D721Med (cell line): Measurements from ENCODE around the gene RAD50.

ENCODE experiments used
- DNase-seq: peaks from one replicate; pipeline ENCODE4 v3.0.0; 2011; ENCODE audit warnings: low spot score; ENCODE audit not compliant: insufficient read length
- FAIRE-seq: peaks from 2 replicates; lab custom pipeline; 2011; peaks lifted over from hg19 to GRCh38; lab: Jason Lieb, UNC
- TF ChIP-seq, protein P1 (sequence below): IDR thresholded peaks from 2 replicates; pipeline ENCODE4 v1.5.1; 2012; ENCODE audit warnings: mild to moderate bottlenecking, control low read depth; ENCODE audit not compliant: insufficient read depth; ENCODE audit errors: missing control alignments

The RAD50 gene

DNA sequence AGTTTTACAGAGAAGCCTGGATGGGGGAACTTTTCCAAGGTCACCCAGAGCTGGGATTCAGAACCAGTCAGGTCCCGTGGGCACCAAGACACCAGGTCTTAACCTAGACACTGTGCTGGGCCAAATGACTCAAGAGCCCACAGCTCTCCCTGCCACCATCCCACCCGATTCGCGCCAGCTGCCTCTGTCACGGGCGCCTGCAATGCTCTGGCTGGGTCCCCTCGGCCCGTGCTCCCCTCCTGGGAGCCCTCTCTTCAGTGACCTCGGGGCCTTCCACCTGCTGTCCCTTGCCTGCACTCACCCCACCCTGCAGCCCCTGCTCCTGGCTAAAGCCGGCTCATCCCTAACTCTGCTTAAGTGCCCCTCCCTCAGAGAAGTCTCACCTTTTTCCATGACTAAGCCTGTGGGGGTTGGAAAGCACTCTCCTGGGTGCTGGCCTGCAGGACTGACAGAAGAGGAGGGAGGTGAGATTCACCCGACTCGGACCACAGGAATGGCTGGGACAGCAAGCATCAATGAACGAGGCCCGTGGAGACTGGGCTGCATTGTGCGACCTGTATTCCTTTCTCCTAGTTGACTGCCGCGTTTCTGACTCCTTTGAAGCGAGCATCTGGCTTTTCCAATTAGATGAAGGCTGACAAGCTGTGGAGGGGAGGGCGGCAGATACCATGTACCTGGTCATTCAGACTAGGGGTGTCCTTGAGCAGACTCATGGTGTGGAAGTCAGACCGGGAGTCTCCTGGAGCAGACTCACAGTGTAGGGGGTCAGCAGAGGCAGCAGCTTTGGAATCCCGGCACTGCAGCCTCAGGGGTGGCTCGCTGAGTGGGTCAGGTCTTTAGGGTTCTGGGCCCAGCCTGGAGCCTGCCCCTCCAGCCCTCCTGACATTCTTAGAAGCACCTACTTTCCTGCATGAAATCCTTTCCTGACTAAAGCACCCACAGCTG, 111.3 kb downstream of the RAD50 start:
- DNase-seq (no peak), FAIRE-seq (no peak)
- TF ChIP-seq, protein P1, sequence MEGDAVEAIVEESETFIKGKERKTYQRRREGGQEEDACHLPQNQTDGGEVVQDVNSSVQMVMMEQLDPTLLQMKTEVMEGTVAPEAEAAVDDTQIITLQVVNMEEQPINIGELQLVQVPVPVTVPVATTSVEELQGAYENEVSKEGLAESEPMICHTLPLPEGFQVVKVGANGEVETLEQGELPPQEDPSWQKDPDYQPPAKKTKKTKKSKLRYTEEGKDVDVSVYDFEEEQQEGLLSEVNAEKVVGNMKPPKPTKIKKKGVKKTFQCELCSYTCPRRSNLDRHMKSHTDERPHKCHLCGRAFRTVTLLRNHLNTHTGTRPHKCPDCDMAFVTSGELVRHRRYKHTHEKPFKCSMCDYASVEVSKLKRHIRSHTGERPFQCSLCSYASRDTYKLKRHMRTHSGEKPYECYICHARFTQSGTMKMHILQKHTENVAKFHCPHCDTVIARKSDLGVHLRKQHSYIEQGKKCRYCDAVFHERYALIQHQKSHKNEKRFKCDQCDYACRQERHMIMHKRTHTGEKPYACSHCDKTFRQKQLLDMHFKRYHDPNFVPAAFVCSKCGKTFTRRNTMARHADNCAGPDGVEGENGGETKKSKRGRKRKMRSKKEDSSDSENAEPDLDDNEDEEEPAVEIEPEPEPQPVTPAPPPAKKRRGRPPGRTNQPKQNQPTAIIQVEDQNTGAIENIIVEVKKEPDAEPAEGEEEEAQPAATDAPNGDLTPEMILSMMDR = no peak

DNA sequence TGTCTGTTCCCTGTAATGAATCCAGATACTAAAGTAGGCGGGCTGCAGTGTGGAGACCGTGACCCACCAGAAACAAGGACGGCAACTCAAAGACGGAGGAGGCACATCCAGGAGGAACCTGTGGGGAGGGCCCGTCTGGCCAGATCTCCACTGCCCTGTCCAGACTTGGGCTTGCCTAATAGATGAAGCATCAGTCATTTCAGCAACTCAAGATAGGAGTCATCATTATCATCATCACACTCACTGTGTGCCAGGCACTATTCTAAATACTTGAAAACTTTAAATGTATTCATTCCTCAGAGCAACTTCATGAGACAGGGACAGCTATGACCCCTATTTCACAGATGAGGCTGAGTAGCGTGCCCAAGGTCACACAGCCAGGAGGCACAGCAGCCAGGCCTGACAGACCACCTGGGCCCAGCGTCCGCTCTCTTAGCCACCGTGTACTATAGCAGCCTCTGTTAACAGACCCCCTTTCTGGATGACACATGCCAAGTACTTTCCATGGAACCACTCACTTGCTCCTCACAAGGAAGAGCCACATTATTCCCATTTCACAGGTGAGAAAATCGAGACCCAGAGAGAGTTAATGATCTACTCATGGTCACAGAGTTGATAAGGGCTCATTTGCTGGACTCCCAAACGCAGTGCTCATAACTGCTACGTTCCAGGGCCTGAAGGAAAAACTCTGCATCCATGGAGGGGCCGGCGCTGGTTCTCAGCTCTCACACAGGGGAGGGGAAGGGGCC, 112.1 kb downstream of the RAD50 start:
- FAIRE-seq (no peak), DNase-seq (no peak)
- TF ChIP-seq, protein P1 = no peak

DNA sequence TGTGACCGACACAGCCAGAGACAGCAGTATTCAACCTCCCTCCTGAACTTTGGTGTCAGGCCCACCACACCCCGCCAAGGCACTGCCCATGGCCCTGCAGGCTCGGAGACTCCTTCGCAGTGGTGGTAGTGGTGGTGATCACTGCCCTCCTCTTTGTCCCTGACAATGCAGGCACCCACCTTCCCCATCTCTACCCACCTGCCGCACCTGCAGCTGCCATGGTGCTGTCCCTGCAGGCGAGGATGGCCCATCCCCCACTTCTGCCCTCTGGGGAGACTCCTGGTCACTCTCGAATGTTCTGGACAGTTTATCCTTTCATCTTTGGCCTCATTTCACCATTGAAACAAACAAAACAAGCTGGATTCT, 112.7 kb downstream of the RAD50 start:
- DNase-seq = no peak
- FAIRE-seq = no peak
- TF ChIP-seq, protein P1 = no peak

DNA sequence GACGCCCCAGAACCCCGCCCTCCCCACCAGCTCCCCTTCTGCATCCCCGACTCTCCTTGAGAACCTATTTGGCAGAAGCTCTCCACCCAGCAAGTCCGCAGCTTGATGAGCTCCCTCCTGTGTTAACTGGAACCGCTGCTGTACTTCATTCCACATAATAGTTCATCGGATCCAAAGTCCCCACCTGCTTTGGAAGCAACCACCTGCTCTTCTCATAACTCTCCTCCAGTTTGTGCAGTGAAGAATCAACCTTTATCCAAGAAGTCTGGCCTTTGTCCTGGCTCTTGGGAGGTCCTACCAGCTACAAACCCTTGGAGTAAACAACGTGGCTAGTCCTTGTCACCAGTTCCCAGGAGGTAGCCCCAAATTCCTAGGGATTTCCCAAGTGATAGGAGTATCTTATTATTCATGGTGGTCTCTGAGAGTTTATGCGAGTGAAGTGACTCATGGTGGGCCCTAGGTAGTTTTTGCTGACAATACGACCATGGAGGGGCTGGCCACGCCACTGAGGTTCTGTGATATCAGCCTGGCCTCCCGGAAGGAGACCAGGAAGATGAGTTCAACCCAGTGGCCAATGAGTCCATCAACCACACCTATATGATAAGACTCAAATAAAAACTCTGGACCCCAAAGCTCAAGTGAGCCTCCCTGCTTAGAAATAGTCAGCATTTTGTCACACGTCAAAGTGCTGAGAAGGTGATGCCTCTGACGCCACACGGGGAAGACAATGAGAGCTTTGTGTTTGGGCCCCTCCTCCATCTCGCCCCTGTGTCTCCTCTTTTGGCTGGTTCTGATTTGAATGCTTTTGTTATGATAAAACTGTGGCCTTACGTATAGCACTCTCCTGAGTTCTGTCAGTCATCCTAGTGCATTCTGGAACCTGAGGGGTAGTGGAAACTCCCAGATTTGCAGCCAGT, 113.4 kb downstream of the RAD50 start:
- TF ChIP-seq, protein P1 = no peak
- no peak for DNase-seq
- FAIRE-seq = no peak

DNA sequence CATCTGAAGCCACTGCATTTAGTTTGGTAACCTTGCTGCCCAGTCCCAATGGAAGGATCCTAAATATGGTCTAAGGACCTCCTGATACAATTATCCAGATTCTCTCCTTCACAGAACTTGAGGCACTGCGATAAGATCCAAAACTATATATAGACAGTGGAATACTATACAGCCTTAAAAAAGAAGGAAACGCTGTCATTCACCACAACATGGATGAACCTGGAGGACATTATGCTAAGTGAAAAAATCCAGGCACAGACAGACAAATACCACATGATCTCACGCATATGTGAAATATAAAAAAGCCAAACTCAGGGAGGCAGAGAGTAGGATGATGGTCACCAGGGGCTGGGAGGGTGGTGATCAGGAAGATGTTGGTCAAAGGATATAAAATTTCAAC, 114.2 kb downstream of the RAD50 start:
- no peak for DNase-seq
- TF ChIP-seq, protein P1 = no peak
- no peak for FAIRE-seq

DNA sequence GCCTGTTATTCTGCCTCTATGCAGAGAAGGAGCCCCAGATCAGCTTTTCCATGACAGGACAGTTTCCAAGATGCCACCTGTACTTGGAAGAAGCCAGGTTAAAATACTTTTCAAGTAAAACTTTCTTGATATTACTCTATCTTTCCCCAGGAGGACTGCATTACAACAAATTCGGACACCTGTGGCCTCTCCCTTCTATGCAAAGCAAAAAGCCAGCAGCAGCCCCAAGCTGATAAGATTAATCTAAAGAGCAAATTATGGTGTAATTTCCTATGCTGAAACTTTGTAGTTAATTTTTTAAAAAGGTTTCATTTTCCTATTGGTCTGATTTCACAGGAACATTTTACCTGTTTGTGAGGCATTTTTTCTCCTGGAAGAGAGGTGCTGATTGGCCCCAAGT, 116.7 kb downstream of the RAD50 start:
- TF ChIP-seq, protein P1 = no peak
- no peak for FAIRE-seq
- DNase-seq = no peak
